ENCODE results near the gene TAS2R38. TPM values are rescaled to one million over a fixed set of nuclear protein-coding genes. Genes with fewer than 3 reads are reported as not detected.

The TAS2R38 gene
- total RNA-seq, 1 experiment from 2014 or later = not detected

GRCh38 chr7:141930211-141930610, 43.4 kb downstream of the TAS2R38 start:
- H3K9me3 ChIP-seq = no peaks in the 10 kb centered on the region
- Mint-ChIP-seq H3K9me3 (ENCODE audit: unreplicated experiment) (no peaks in the 10 kb centered on the region), H3K27ac (ENCODE audit: unreplicated experiment) (no peak overlapping the region), H3K36me3 (ENCODE audit: insufficient read depth, unreplicated experiment) (no peaks in the 10 kb centered on the region), H3K4me3 (ENCODE audit: unreplicated experiment) (no peak overlapping the region), H3K4me1 (ENCODE audit: low read depth, unreplicated experiment) (no peaks in the 10 kb centered on the region), H3K27me3 (ENCODE audit: insufficient read depth, unreplicated experiment) (peaks cover 7% of the 10 kb centered on the region)
- no peaks in the 10 kb centered on the region for H3K36me3 ChIP-seq (ENCODE audit: control insufficient read depth, insufficient read depth, low read length)
- intact Hi-C loops (cut with micrococcal nuclease; ENCODE audit: unreplicated experiment) = no loop called here
- H3K27me3 ChIP-seq (replicated peaks; ENCODE audit: control insufficient read depth, insufficient read depth, low read length) = no peaks in the 10 kb centered on the region
- CTCF ChIA-PET = no interaction called here
- POLR2A ChIA-PET = no interaction called here
- no peaks in the 10 kb centered on the region for H3K4me1 ChIP-seq
- H3K4me3 ChIP-seq (ENCODE audit: low read depth, low read length) = no peak overlapping the region
- no peak for DNase-seq
- TF ChIP-seq, protein P1, sequence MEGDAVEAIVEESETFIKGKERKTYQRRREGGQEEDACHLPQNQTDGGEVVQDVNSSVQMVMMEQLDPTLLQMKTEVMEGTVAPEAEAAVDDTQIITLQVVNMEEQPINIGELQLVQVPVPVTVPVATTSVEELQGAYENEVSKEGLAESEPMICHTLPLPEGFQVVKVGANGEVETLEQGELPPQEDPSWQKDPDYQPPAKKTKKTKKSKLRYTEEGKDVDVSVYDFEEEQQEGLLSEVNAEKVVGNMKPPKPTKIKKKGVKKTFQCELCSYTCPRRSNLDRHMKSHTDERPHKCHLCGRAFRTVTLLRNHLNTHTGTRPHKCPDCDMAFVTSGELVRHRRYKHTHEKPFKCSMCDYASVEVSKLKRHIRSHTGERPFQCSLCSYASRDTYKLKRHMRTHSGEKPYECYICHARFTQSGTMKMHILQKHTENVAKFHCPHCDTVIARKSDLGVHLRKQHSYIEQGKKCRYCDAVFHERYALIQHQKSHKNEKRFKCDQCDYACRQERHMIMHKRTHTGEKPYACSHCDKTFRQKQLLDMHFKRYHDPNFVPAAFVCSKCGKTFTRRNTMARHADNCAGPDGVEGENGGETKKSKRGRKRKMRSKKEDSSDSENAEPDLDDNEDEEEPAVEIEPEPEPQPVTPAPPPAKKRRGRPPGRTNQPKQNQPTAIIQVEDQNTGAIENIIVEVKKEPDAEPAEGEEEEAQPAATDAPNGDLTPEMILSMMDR (IDR thresholded peaks at IDR 0.05; ENCODE audit: insufficient read depth in 1 of 2, low read depth in 1 of 2, low read length in 1 of 2, severe bottlenecking in 1 of 2, unreplicated experiment in 1 of 2) = no peak
- no TSS peak for BruUV-seq (replicated peaks)

GRCh38 chr7:141928845-141929195, 44.8 kb downstream of the TAS2R38 start:
- H3K27me3 ChIP-seq (replicated peaks; ENCODE audit: control insufficient read depth, insufficient read depth, low read length) = no peaks in the 10 kb centered on the region
- Mint-ChIP-seq H3K36me3 (ENCODE audit: insufficient read depth, unreplicated experiment) (no peaks in the 10 kb centered on the region), H3K9me3 (ENCODE audit: unreplicated experiment) (no peaks in the 10 kb centered on the region), H3K27ac (ENCODE audit: unreplicated experiment) (no peak overlapping the region), H3K27me3 (ENCODE audit: insufficient read depth, unreplicated experiment) (peaks cover 7% of the 10 kb centered on the region), H3K4me1 (ENCODE audit: low read depth, unreplicated experiment) (no peaks in the 10 kb centered on the region), H3K4me3 (ENCODE audit: unreplicated experiment) (no peak overlapping the region)
- intact Hi-C loops (cut with micrococcal nuclease; ENCODE audit: unreplicated experiment) = no loop called here
- H3K36me3 ChIP-seq (ENCODE audit: control insufficient read depth, insufficient read depth, low read length) = no peaks in the 10 kb centered on the region
- ChIA-PET CTCF (no interaction called here), POLR2A (no interaction called here)
- no peak overlapping the region for H3K4me3 ChIP-seq (ENCODE audit: low read depth, low read length)
- no peaks in the 10 kb centered on the region for H3K9me3 ChIP-seq
- DNase-seq = no peak
- TF ChIP-seq, protein P1 (IDR thresholded peaks at IDR 0.05; ENCODE audit: insufficient read depth in 1 of 2, low read depth in 1 of 2, low read length in 1 of 2, severe bottlenecking in 1 of 2, unreplicated experiment in 1 of 2) = no peak
- H3K4me1 ChIP-seq = no peaks in the 10 kb centered on the region
- no TSS peak for BruUV-seq (replicated peaks)

DNA sequence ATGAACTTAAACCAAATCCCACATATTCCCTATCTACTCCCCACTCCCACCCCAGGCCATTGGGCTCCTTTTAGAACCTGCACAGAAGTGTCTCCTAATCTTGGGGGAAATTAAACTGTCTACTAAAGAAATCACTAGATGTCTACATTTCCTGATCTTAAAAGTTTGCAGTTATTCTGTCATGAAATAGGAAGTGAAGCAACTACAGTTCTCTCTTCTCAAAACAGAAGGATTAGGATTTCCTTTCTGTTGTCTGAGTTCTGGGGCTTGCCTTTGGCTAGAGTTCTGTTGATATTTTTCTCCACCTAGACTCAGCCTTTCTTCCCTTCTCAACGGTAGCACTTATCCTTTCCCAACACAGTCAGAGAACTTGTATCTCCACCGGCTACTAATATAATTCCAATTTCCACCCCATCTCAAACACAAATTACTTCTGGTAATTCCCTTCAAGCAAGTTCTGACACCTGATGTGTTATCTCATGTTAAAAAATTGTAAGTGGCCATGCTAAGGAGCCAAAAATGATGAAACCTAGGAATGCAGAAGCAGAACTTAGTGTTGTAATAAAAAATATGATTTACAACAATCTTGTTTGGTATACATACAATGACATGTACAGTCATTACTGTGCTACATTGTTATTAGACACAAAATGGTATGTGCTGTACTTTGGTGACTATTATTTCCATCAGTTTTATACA, 45.3 kb downstream of the TAS2R38 start:
- Mint-ChIP-seq H3K9me3 (ENCODE audit: unreplicated experiment) (no peaks in the 10 kb centered on the region), H3K4me3 (ENCODE audit: unreplicated experiment) (no peak overlapping the region), H3K36me3 (ENCODE audit: insufficient read depth, unreplicated experiment) (no peaks in the 10 kb centered on the region), H3K4me1 (ENCODE audit: low read depth, unreplicated experiment) (no peaks in the 10 kb centered on the region), H3K27me3 (ENCODE audit: insufficient read depth, unreplicated experiment) (peaks cover 7% of the 10 kb centered on the region), H3K27ac (ENCODE audit: unreplicated experiment) (no peak overlapping the region)
- Histone ChIP-seq H3K27me3 (replicated peaks; ENCODE audit: control insufficient read depth, insufficient read depth, low read length) (no peaks in the 10 kb centered on the region), H3K9me3 (no peaks in the 10 kb centered on the region), H3K36me3 (ENCODE audit: control insufficient read depth, insufficient read depth, low read length) (no peaks in the 10 kb centered on the region), H3K4me1 (no peaks in the 10 kb centered on the region), H3K4me3 (ENCODE audit: low read depth, low read length) (no peak overlapping the region)
- TF ChIP-seq, protein P1 (IDR thresholded peaks at IDR 0.05; ENCODE audit: insufficient read depth in 1 of 2, low read depth in 1 of 2, low read length in 1 of 2, severe bottlenecking in 1 of 2, unreplicated experiment in 1 of 2) = no peak
- no peak for DNase-seq
- no TSS peak for BruUV-seq (replicated peaks)
- ChIA-PET POLR2A (no interaction called here), CTCF (no interaction called here)
- intact Hi-C loops (cut with micrococcal nuclease; ENCODE audit: unreplicated experiment) = no loop called here

Other genes with a start within 250 kb of the TAS2R38 start
- 191 and 199 TPM in 2 replicates for gene SSBP1, start 235.4 kb downstream of the TAS2R38 start, total RNA-seq (2022)
- gene TAS2R3, start 209.7 kb downstream of the TAS2R38 start, total RNA-seq (2022) = 1.9 and 2.3 TPM in 2 replicates
- 1.2 and 1.3 TPM in 2 replicates for gene TAS2R4, start 197.1 kb downstream of the TAS2R38 start, total RNA-seq (2022)
- 1.7 TPM in 2 replicates for gene TAS2R5, start 183.6 kb downstream of the TAS2R38 start, total RNA-seq (2022)
- not detected in 2 replicates for gene PRSS37, start 132.3 kb downstream of the TAS2R38 start, total RNA-seq (2022)
- not detected in 2 replicates for gene OR9A4, start 57.4 kb downstream of the TAS2R38 start, total RNA-seq (2022)
- gene CLEC5A, start 26.8 kb downstream of the TAS2R38 start, total RNA-seq (2022) = not detected in 2 replicates
- 0.61 and 0.86 TPM in 2 replicates for gene MGAM, start 22.1 kb upstream of the TAS2R38 start, total RNA-seq (2022)
- gene MGAM2, start 137.9 kb upstream of the TAS2R38 start, total RNA-seq (2022) = 0.70 and 0.93 TPM in 2 replicates

Data from Caco-2 (cell line).